Iris pigment epithelial cell (primary cell): Measurements from ENCODE around the gene GPD1.

ENCODE experiments used
- DNase-seq: peaks from one replicate; pipeline ENCODE4 v3.0.0-alpha.2; 2011; ENCODE audit warnings: low read depth

The GPD1 gene

GRCh38 chr12:50101663-50102062, 2.1 kb upstream of the GPD1 start:
- peak; percentile 56 for DNase-seq

DNA sequence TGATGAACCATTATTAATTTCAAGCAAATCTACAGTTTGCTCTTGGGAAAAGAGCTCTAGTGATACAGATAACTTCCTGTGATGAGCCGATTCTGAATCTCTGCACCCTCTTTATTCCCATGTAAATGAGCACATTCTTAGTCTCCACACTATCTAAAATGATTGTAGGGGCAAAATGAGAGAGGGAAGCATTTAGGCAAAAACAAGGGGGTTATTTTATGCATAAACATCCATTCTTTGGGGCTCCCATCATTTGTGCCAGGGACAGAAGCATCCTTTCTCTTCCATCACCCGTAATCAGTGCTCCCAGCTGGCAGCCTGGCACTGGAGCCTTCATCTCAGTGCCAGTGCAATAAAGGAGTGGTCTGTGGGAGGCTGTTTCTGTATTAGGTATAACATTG, 1.7 kb upstream of the GPD1 start:
- DNase-seq: no peak

DNA sequence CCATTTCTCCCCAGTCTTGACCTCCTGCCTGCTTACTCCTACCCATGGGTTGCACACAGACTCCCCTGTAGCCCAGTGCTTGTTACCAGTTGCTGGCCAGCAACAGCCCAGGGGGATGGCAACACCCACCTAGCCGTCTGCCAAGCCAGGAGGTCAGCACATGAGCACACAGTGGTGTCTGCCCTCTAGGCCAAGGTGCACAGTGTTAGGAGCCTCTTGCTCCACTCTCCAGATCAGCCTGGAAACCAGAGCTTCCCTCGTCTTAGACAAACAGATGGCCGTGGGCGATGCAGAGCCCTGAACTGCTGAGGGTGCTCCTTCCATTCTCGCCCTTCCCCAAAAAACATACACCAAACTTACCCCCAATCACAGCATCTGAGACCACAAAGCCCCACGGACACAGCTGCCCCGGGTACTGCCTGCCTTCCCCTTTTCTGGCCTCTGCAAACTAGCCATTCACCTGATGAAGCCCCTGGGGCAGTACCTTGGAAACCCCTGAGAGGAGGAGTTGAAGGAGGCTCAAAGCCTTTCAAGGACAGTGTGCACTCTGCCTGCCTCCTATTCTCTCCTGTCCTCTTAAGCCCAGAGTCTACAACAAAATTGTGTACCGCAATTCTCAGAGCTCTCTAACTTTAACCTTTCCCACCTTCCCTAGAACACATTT, 1.0 kb upstream of the GPD1 start:
- no peak for DNase-seq

DNA sequence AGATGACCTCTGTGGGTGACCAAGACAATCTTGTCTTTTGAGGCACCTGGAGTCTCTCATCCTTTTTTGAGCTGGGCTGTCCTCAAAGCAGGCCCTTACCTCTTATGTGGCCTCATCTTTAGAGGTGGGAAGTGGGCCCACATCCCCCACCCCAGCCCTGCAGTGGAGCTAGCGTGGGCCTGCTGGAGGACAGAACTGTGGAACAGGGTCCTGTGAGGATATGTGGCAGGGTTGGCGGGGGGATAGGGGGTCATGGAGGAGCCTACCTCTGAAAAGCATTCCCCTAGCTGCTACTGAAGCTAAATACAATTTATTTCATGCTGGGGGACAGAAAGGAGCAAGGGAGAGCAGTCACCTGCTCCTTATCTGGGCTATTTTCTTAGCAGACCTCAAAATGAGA, 457 bp upstream of the GPD1 start:
- DNase-seq: no peak

DNA sequence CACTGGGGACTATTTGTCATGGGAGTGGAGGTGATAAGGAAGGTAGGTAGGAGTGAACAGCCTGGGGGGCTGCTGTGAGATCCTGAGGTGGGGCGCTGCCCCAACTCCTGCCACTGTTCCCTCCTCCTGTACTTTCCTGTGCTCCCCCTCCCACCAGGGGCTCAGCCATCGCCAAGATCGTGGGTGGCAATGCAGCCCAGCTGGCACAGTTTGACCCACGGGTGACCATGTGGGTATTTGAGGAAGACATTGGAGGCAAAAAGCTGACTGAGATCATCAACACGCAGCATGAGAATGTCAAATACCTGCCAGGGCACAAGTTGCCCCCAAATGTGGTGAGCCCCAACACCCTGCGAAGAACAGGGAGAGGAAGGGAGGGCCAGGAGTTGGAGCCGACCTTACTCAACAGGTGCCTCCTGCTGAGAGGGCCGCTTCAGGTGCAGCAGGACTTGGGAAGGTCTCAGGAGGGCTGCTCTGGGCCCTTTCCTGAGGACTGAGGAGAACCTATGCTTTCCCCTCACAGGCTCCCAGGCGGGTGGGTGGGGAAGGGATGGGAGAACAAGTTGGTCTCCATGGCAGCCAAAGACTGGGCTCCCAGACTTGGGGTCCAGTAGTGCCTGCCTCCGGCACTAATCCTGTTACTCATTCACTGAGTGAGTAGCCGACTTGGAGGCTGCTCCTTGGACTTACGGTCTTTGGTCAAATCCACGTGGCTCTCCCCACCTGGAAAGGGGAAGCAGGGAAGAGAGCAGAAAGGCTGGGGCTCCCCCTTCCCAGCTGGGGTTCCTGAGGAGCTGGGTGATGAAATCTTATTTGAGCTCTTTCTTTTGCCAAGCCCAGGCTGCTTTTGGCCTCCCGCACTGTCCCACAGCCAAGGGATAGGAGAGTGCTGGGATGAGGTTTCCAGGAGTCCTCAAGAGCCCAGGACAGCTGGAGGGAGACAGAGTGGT, 884 bp downstream of the GPD1 start:
- no peak for DNase-seq

DNA sequence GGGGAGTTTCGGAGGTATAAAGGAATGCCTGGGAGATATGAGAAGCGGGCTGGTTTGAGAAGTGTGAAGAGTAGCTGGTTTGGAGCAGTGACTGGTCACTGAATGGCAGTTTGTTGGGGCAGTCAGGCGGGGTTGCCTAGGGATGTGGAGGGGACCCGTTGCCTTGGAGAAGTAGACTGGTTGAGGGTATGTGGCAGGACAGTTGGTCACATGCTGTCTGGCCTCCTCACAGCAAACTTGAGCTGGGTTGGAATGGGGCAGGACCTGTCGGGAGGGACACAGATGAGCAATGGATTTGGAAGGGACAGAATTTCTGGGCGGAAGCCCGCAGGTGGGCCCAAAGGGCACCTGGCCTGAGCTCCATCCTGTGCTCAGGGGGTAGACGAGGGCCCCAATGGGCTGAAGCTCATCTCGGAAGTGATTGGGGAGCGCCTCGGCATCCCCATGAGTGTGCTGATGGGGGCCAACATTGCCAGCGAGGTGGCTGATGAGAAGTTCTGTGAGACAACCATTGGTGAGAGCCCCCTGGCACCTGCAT, 2.2 kb downstream of the GPD1 start:
- DNase-seq: no peak

DNA sequence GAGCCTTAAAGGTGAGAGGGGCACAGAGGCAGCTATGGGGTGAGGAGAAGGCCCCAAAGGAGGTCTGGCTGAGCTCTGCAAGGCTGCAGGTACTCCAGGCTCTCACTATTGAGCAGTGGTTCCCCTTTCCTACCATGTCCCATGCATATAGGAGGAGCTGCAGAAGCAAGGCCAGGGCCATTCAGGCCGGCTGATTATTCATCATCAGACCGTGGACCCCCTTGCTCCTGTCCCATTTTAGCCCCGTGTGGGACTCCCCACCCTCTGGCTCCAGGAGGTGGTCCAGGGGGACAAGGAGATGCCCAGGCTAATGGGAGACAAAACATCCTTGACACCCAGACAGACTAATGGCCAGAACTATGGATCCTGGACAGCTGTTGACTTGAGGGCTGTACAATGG, 3.1 kb downstream of the GPD1 start:
- DNase-seq: no peak

- DNase-seq: no peak
These were observed 3.8 kb downstream of the GPD1 start for GRCh38 chr12:50107416-50108268.

DNA sequence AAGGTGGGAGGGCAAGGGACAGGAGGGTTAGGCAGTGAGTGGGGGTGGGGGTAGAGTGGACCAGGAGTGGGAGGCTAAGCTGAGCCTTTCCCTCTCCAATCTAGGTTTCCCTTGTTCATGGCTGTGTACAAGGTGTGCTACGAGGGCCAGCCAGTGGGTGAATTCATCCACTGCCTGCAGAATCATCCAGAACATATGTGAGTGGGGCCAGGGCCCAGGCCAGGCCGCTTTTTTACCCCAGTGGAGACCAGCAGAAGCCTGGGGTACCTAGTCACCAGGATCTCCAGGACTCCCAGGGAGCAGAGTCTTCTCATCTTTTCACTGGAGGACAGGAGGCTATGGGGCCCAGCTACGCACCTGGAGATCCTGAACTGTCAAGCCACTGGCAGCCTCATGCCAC, 5.5 kb downstream of the GPD1 start:
- DNase-seq: no peak

- no peak for DNase-seq
These were observed 6.4 kb downstream of the GPD1 start for GRCh38 chr12:50110127-50110761.

GRCh38 chr12:50110762-50111351, 7.0 kb downstream of the GPD1 start:
- peak; percentile 25 for DNase-seq

- no peak for DNase-seq
These were observed 7.5 kb downstream of the GPD1 start for GRCh38 chr12:50111395-50111692.

DNA sequence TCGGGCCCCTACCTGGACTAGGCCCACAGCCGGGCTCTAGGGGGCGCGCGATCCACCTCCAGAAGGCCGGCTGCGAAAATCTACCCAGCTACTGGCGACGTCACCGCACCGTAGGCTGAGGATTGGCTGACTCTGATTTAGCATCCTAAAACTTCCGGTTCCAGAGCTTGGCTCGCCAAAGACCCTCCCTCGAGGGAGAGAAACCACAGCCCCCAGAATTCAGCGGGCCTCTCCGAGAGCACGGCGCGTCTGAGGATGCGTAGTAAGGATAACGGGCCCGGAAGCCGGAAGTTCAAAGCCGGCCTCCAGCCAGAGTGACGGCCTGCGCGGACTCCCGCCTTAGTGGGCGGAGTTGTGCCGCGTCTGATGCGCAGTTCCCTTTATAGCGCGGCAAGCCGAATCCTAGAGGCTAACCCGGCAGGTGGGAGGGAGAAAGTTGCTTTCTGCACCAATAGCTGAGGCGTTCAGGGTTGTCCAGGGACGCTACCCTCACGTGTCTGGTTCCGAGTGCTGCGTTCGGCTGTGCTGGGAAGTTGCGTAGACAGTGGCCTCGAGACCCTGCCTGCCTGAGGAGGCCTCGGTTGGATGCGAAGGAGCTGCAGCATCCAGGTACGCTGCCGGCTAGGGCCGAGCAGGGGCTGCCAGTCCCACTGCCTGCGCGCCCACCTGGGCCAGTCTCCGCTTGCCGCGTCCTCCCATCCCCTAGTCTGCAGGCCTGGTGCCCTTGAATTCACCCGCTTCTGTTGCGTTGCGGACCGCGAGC, 8.1 kb downstream of the GPD1 start, which contains the start of gene COX14:
TSS of gene COX14 (plus strand) at position 544 of the 763 bp plus-strand sequence. CDS start 7,808 bp downstream, outside the sequence.
- peak; percentile 100 for DNase-seq

DNA sequence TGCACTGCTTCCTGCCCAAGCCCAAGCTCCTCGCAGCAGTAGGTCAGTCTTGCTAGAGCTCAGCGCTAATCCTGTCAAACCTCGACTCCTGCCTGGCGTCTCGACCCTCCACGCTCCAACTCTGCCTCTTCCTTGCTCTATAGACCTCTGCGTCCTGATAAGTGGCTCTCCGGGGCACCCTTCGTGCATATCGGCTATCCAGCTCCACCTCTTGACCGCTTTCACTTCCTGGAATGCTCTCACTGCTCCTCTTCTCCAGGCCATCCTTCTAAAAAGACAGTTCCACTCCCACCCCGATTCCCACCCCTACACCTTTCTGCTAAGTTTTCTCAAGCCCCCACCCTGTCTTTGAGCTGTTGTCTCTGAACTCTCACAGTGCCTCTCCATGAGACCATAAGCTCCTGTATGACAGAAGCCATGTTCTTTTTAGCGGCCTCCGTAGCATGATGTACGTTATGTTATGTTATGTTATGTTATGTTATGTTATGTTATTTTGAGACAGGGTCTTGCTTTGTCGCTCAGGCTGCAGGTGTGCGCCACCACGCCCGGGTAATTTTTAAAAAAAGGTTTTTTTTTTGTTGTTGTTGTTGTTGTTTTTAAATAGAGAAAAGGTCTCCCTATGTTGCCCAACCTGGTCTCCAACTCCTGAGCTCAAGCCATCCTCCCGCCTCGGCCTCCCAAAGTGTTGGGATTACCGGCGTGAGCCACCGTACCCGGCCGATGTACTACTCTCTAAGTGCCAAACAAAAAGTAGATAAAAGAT, 8.8 kb downstream of the GPD1 start:
- DNase-seq: no peak

GRCh38 chr12:50117057-50117622, 13.3 kb downstream of the GPD1 start:
- DNase-seq: no peak

DNA sequence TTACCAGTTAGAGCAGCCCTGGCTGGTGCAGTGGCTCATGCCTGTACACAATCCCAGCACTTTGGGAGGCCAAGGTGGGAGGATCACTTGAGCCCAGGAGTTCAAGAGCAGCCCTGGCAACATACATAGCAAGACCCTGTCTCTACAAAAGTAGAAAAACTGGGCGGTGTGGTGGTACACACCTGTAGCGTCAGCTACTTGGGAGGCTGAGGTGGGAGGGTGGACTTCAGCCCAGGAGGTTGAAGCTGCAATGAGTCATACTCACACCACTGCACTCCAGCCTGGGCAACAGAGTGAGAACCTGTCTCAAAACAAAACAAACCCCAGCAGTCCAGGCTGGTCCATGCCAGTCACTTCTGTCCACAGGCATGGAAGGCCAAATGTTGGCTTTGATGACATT, 15.6 kb downstream of the GPD1 start:
- no peak for DNase-seq

- DNase-seq: no peak
These were observed 16.7 kb downstream of the GPD1 start for GRCh38 chr12:50120521-50120920.

DNA sequence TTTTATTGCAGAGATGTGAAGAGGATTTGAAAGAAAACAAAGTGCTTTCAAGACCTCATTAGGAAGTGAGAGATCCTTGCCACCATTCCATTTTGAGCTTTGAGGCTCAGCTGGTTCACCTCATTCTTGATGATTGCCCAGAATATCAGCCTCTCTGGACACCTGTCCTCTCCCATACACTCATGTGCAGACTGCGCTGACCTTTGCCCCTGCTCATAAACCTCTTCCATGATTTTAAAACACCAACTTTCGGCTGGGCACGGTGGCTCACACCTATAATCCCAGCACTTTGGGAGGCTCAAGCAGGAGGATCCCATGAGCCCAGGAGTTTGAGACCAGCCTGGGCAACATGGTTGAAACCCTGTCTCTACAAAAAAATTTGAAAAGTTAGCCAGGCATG, 17.1 kb downstream of the GPD1 start:
- DNase-seq: no peak

DNA sequence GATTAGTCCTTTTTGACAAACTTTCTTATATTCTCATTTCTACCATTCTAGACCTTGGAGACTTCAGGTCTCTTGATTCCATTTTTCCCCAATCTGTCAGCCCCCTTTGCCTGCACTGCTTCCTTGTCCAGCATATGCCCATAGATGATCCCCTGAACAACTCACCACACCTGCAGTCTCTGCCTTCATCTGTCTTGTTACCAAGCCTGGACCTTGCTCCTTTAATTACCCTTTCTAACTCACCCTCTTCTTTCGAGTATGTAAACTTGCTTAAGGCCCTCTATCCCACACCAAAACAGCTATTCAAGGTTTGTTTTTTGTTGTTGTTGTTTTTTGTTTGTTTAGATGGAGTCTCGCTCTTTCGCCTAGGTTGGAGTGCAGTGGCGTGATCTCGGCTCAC, 17.8 kb downstream of the GPD1 start:
- DNase-seq: no peak

GRCh38 chr12:50123203-50123602, 19.4 kb downstream of the GPD1 start:
- DNase-seq: peak; percentile 22
